ENCODE data around the gene ASMTL. TPM values are rescaled to one million over a fixed set of nuclear protein-coding genes. Genes with fewer than 3 reads are reported as not detected.
"Not testable (repeated sequence)": the region's sequence is repeated elsewhere in the genome, so short reads cannot be mapped to it uniquely, and the experiment has no call there.

ASMTL gene
- total and polyA plus RNA-seq, 4 donors, result 26.7 to 56.1 (median 31.8) TPM

GRCh38 chrX:1476682-1477081 is 24.0 kb upstream of the ASMTL start:
- Histone ChIP-seq H3K4me3 (ENCODE audit: low read length in 2 of 2) (no peak overlapping the region), H3K36me3 (ENCODE audit: control insufficient read depth in 1 of 2, insufficient read depth in 2 of 2, low read length in 1 of 2) (no peaks in the 10 kb centered on the region), H3K4me1 (ENCODE audit: control insufficient read depth in 1 of 2, insufficient read depth in 2 of 2, low read length in 2 of 2) (no peaks in the 10 kb centered on the region), H3K27me3 (ENCODE audit: control insufficient read depth in 1 of 2, insufficient read depth in 2 of 2, low read length in 1 of 2) (no peaks in the 10 kb centered on the region), H3K27ac (ENCODE audit: low read depth in 1 of 2, low read length in 2 of 2) (no peak overlapping the region), H3K9me3 (ENCODE audit: control insufficient read depth, low read length) (no peaks in the 10 kb centered on the region)
- DNase-seq, result no peak
- WGBS, 2 donors, result 88 to 94% methylated on average over 5 of the region's 5 CpGs
- intact Hi-C loops (cut with DNase I), result no loop called here
- ATAC-seq (ENCODE audit: low FRiP score), result no peak

DNA sequence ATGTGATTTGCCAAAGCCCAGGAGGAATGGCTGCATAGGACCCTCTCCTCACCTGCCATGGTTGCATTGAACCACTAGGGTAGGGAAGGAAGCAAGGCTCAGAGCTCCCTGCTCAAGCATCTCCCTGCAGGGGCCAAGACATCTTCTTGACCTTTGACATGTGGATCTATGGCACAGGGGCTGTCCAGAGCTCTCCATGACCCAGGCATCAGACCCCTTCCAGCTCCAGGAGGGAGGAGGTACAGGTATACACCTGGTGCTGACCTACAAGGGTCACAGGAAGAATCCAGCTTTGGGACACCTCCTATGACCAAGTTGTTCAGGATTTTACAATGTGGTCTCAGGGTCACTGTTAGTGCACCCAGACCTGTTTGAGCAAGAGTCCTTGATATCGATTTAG is 23.2 kb upstream of the ASMTL start:
- Histone ChIP-seq H3K4me1 (ENCODE audit: control insufficient read depth in 1 of 2, insufficient read depth in 2 of 2, low read length in 2 of 2) (no peaks in the 10 kb centered on the region), H3K27ac (ENCODE audit: low read depth in 1 of 2, low read length in 2 of 2) (no peak overlapping the region), H3K9me3 (ENCODE audit: control insufficient read depth, low read length) (no peaks in the 10 kb centered on the region), H3K4me3 (ENCODE audit: low read length in 2 of 2) (no peak overlapping the region), H3K27me3 (ENCODE audit: control insufficient read depth in 1 of 2, insufficient read depth in 2 of 2, low read length in 1 of 2) (no peaks in the 10 kb centered on the region), H3K36me3 (ENCODE audit: control insufficient read depth in 1 of 2, insufficient read depth in 2 of 2, low read length in 1 of 2) (no peaks in the 10 kb centered on the region)
- intact Hi-C loops (cut with DNase I), result no loop called here
- WGBS, 2 donors, result 95 to 98% methylated on average over 1 of the region's 1 CpG
- ATAC-seq (ENCODE audit: low FRiP score) (no peak), DNase-seq (peak in 1 of 2 donors; percentile 22)

DNA sequence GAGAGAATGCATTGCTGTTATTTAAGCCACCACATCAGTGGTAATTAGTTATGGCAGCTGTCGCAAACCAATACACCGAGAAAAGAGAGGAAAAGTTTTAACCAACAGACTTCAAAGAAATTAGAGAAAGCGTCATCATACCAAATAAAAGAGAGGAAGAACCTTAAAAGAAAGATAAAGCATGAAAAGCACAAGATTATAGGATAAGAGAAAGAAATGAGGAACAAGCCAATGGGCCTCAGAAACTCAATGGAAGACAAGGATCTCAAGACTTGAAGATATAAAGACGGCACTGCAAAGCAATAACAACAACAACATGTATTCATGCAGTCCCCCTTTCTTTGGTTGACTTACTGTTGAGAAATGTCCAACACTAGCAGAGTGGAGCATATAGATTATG is 22.8 kb upstream of the ASMTL start:
- ATAC-seq (ENCODE audit: low FRiP score) (no peak), DNase-seq (no peak)
- H3K9me3 ChIP-seq (ENCODE audit: control insufficient read depth, low read length), result no peaks in the 10 kb centered on the region
- H3K27me3 ChIP-seq (ENCODE audit: control insufficient read depth in 1 of 2, insufficient read depth in 2 of 2, low read length in 1 of 2), result no peaks in the 10 kb centered on the region
- H3K36me3 ChIP-seq (ENCODE audit: control insufficient read depth in 1 of 2, insufficient read depth in 2 of 2, low read length in 1 of 2), result no peaks in the 10 kb centered on the region
- H3K4me3 ChIP-seq (ENCODE audit: low read length in 2 of 2), result no peak overlapping the region
- 88 to 95% methylated on average over 4 of the region's 4 CpGs for WGBS, 2 donors
- H3K4me1 ChIP-seq (ENCODE audit: control insufficient read depth in 1 of 2, insufficient read depth in 2 of 2, low read length in 2 of 2), result no peaks in the 10 kb centered on the region
- intact Hi-C loops (cut with DNase I), result no loop called here
- no peak overlapping the region for H3K27ac ChIP-seq (ENCODE audit: low read depth in 1 of 2, low read length in 2 of 2)

GRCh38 chrX:1474593-1474992 is 21.9 kb upstream of the ASMTL start:
- intact Hi-C loops (cut with DNase I); H3K9me3 ChIP-seq (ENCODE audit: control insufficient read depth, low read length); H3K4me1 ChIP-seq (ENCODE audit: control insufficient read depth in 1 of 2, insufficient read depth in 2 of 2, low read length in 2 of 2); H3K27me3 ChIP-seq (ENCODE audit: control insufficient read depth in 1 of 2, insufficient read depth in 2 of 2, low read length in 1 of 2); DNase-seq; H3K4me3 ChIP-seq (ENCODE audit: low read length in 2 of 2); ATAC-seq (ENCODE audit: low FRiP score); H3K36me3 ChIP-seq (ENCODE audit: control insufficient read depth in 1 of 2, insufficient read depth in 2 of 2, low read length in 1 of 2); H3K27ac ChIP-seq (ENCODE audit: low read depth in 1 of 2, low read length in 2 of 2): not testable (repeated sequence)
- WGBS, 2 donors, result 66 to 76% methylated on average over 2 of the region's 2 CpGs

DNA sequence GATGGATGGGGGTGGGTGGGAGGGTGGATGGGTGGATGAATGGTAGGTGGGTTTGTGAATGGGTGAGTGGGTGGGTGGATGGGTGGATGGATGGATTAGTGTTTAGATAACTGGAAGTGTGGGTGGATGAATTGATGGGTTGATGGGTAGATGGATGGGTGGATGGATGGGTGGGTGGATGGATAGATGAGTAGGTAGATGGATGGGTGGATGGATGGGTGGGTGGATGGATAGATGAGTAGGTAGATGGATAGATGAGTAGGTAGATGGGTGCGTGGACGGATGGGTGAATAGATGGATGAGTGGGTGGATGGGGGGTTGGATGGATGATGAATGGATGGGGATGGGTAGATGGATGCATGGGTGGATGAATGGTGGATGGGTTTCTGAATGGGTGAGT is 20.3 kb upstream of the ASMTL start:
- Histone ChIP-seq H3K4me1 (ENCODE audit: control insufficient read depth in 1 of 2, insufficient read depth in 2 of 2, low read length in 2 of 2) (no peaks in the 10 kb centered on the region), H3K9me3 (ENCODE audit: control insufficient read depth, low read length) (no peaks in the 10 kb centered on the region), H3K36me3 (ENCODE audit: control insufficient read depth in 1 of 2, insufficient read depth in 2 of 2, low read length in 1 of 2) (no peaks in the 10 kb centered on the region), H3K27ac (ENCODE audit: low read depth in 1 of 2, low read length in 2 of 2) (no peak overlapping the region), H3K27me3 (ENCODE audit: control insufficient read depth in 1 of 2, insufficient read depth in 2 of 2, low read length in 1 of 2) (no peaks in the 10 kb centered on the region), H3K4me3 (ENCODE audit: low read length in 2 of 2) (no peak overlapping the region)
- DNase-seq (peak in 1 of 2 donors; percentile 25), ATAC-seq (ENCODE audit: low FRiP score) (no peak)
- WGBS, 2 donors, result 87 to 100% methylated on average over 2 of the region's 2 CpGs
- intact Hi-C loops (cut with DNase I), result no loop called here

- intact Hi-C loops (cut with DNase I), result no loop called here
- Histone ChIP-seq H3K4me1 (ENCODE audit: control insufficient read depth in 1 of 2, insufficient read depth in 2 of 2, low read length in 2 of 2) (no peaks in the 10 kb centered on the region), H3K4me3 (ENCODE audit: low read length in 2 of 2) (no peak overlapping the region), H3K27ac (ENCODE audit: low read depth in 1 of 2, low read length in 2 of 2) (no peak overlapping the region), H3K27me3 (ENCODE audit: control insufficient read depth in 1 of 2, insufficient read depth in 2 of 2, low read length in 1 of 2) (no peaks in the 10 kb centered on the region), H3K36me3 (ENCODE audit: control insufficient read depth in 1 of 2, insufficient read depth in 2 of 2, low read length in 1 of 2) (no peaks in the 10 kb centered on the region), H3K9me3 (ENCODE audit: control insufficient read depth, low read length) (no peaks in the 10 kb centered on the region)
- DNase-seq (peak in 1 of 2 donors; percentile 66), ATAC-seq (ENCODE audit: low FRiP score) (no peak)
- 49 to 54% methylated on average over 20 of the region's 20 CpGs for WGBS, 2 donors
These were observed 15.6 kb upstream of the ASMTL start for GRCh38 chrX:1468250-1468772.

DNA sequence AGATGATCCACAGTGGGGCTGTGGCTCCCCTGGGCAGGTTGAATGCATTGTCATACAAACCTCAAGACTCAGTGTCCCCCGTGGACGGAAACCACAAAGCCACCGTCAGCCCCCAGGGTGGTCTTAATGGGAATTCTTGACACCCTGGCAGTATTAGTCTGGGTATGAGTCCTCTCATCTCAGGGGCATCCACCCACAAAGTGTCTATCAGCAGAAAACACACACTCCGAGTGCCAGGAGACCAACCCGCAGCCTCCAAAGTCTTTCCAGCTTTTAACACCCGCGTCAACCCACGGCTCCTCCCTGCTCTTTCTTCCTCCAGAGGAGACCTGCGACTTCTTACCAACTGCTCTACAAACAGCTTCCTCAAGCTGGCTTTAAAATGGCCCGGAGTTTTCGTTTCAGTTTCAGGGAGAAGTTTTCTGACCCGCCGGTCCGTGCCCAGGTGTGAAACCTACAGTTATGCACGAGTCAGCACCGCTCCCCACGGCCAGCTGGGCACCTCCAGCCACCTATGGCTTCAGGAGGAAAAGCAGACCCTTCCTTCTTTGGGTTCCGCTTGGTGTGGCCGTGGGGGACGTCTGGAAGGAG is 14.4 kb upstream of the ASMTL start:
- Histone ChIP-seq H3K36me3 (ENCODE audit: control insufficient read depth in 1 of 2, insufficient read depth in 2 of 2, low read length in 1 of 2) (no peaks in the 10 kb centered on the region), H3K4me1 (ENCODE audit: control insufficient read depth in 1 of 2, insufficient read depth in 2 of 2, low read length in 2 of 2) (no peaks in the 10 kb centered on the region), H3K27ac (ENCODE audit: low read depth in 1 of 2, low read length in 2 of 2) (no peak overlapping the region), H3K27me3 (ENCODE audit: control insufficient read depth in 1 of 2, insufficient read depth in 2 of 2, low read length in 1 of 2) (no peaks in the 10 kb centered on the region), H3K9me3 (ENCODE audit: control insufficient read depth, low read length) (no peaks in the 10 kb centered on the region), H3K4me3 (ENCODE audit: low read length in 2 of 2) (no peak overlapping the region)
- ATAC-seq (ENCODE audit: low FRiP score), result no peak
- WGBS, 2 donors, result 49 to 52% methylated on average over 20 of the region's 20 CpGs
- intact Hi-C loops (cut with DNase I), result no loop called here
- peak in 1 of 2 donors; percentile 73 for DNase-seq

DNA sequence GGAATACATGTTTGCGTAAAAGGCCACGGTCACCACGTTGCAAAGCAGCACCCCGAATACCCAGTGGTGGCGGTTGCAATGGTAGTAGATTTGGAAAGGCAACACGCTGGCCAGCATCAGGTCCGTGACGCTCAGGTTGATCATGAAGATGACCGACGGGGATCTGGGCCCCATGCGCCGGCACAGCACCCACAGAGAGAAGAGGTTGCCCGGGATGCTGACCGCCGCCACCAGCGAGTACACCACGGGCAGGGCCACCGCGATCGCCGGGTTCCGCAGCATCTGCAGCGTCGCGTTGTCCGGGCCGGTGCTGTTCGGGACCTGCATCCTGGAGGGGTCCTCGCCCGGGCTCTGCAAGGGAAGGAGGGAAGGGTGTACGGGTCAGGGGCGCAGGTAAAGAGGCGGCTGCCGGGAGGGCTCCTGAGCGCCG is 13.5 kb upstream of the ASMTL start:
- no peak overlapping the region for H3K4me3 ChIP-seq (ENCODE audit: low read length in 2 of 2)
- H3K4me1 ChIP-seq (ENCODE audit: control insufficient read depth in 1 of 2, insufficient read depth in 2 of 2, low read length in 2 of 2), result no peaks in the 10 kb centered on the region
- intact Hi-C loops (cut with DNase I), result no loop called here
- no peaks in the 10 kb centered on the region for H3K27me3 ChIP-seq (ENCODE audit: control insufficient read depth in 1 of 2, insufficient read depth in 2 of 2, low read length in 1 of 2)
- H3K9me3 ChIP-seq (ENCODE audit: control insufficient read depth, low read length), result no peaks in the 10 kb centered on the region
- no peaks in the 10 kb centered on the region for H3K36me3 ChIP-seq (ENCODE audit: control insufficient read depth in 1 of 2, insufficient read depth in 2 of 2, low read length in 1 of 2)
- DNase-seq, result peak in 1 of 2 donors; percentile 67
- no peak overlapping the region for H3K27ac ChIP-seq (ENCODE audit: low read depth in 1 of 2, low read length in 2 of 2)
- ATAC-seq (ENCODE audit: low FRiP score), result no peak
- 33 to 37% methylated on average over 30 to 36 of the region's 36 CpGs for WGBS, 2 donors

All from aorta (tissue), 5 donors.